Thyroid gland (tissue), 4 donors: ENCODE results near the gene KRTAP5-6. TPM values are rescaled to one million over a fixed set of nuclear protein-coding genes. Genes with fewer than 3 reads are reported as not detected.

Experiments used
- DNase-seq, 2 donors: peaks; one replicate each; pipeline ENCODE4 v3.0.0-alpha.2; 2019
- H3K27ac ChIP-seq, 3 donors: fragments of 200-600 bp; sonication (generic); 1 replicate in 2 of 3; 2 replicates in 1 of 3; pipeline ENCODE4 v1.5.1; 2016 to 2019; ENCODE audit warnings: mild to moderate bottlenecking in 1 of 3, moderate library complexity in 1 of 3
- H3K27me3 ChIP-seq: fragments of 200-600 bp; sonication (generic); one replicate; pipeline ENCODE4 v1.5.1; 2019
- H3K36me3 ChIP-seq, 2 donors: fragments of 200-600 bp; sonication (generic); one replicate each; pipeline ENCODE4 v1.5.1; 2016 to 2019
- H3K4me1 ChIP-seq, 2 donors: fragments of 200-600 bp; sonication (generic); one replicate each; pipeline ENCODE4 v1.5.1; 2017 to 2019
- H3K4me3 ChIP-seq, 3 donors: fragments of 200-600 bp; sonication (generic); replicated peaks in 1 of 3; 1 replicate in 2 of 3; 2 replicates in 1 of 3; pipeline ENCODE4 v1.5.1; 2016; ENCODE audit warnings: mild to moderate bottlenecking in 1 of 3
- H3K9me3 ChIP-seq: fragments of 200-600 bp; sonication (generic); one replicate; pipeline ENCODE4 v1.5.1; 2017
- CTCF ChIP-seq, 6 experiments: fragments of 200-600 bp in 3 of 6; fragments of 450-650 bp in 3 of 6; sonication (generic) in 3 of 6; IDR thresholded peaks; one replicate each; pipeline ENCODE4 v1.5.1; 2016 to 2019; ENCODE audit warnings: antibody characterized with exemption in 6 of 6, mild to moderate bottlenecking in 2 of 6, inconsistent platforms in 1 of 6, moderate library complexity in 1 of 6
- POLR2A ChIP-seq, 2 donors: fragments of 450-650 bp; IDR thresholded peaks; one replicate each; pipeline ENCODE4 v1.6.1; 2017; ENCODE audit warnings: antibody characterized with exemption in 2 of 2, mild to moderate bottlenecking in 2 of 2, moderate library complexity in 1 of 2
- WGBS, 2 donors: methylation state at CpG; one replicate each; pipeline ENCODE4 v1.1.5; 2017; 5-methylcytosine and 5-hydroxymethylcytosine counted together
- intact Hi-C: fragments of 100-400 bp; cut with DNase I; formaldehyde crosslinking; loops from one replicate; pipeline ENCODE4 v1.15.1; 2023
- total RNA-seq, 4 donors: library from RNA; depleted of rRNA; stranded (reverse); fragments of >200 nt; gene quantifications; one replicate each; pipeline ENCODE4 v1.2.3, GENCODE V29; 2016

KRTAP5-6 gene
- total RNA-seq, 4 donors from 2014 or later = not detected

GRCh38 chr11:1741741-1742140 is 44.7 kb downstream of the KRTAP5-6 start:
- TF ChIP-seq CTCF (IDR thresholded peaks at IDR 0.05) (no peak), POLR2A (IDR thresholded peaks at IDR 0.05) (no peak)
- Histone ChIP-seq H3K4me1 (no peaks in the 10 kb centered on the region), H3K27me3 (no peaks in the 10 kb centered on the region), H3K9me3 (no peaks in the 10 kb centered on the region), H3K4me3 (no peak overlapping the region), H3K27ac (no peak overlapping the region), H3K36me3 (no peaks in the 10 kb centered on the region)
- intact Hi-C loops = no loop called here
- no peak for DNase-seq
- WGBS, 2 donors = 70 to 85% methylated on average over 4 of the region's 4 CpGs

GRCh38 chr11:1742371-1742770 is 45.4 kb downstream of the KRTAP5-6 start:
- 64 to 76% methylated on average over 4 of the region's 4 CpGs for WGBS, 2 donors
- no peak overlapping the region for H3K4me3 ChIP-seq
- no peaks in the 10 kb centered on the region for H3K9me3 ChIP-seq
- no peak overlapping the region for H3K27ac ChIP-seq
- no peak for TF ChIP-seq POLR2A (IDR thresholded peaks at IDR 0.05)
- TF ChIP-seq CTCF (IDR thresholded peaks at IDR 0.05) = no peak
- intact Hi-C loops = no loop called here
- no peak for DNase-seq
- no peaks in the 10 kb centered on the region for H3K4me1 ChIP-seq
- no peaks in the 10 kb centered on the region for H3K27me3 ChIP-seq
- no peaks in the 10 kb centered on the region for H3K36me3 ChIP-seq

GRCh38 chr11:1742869-1743584 is 46.0 kb downstream of the KRTAP5-6 start:
- H3K4me3 ChIP-seq = no peak overlapping the region
- no peaks in the 10 kb centered on the region for H3K36me3 ChIP-seq
- no peak for TF ChIP-seq POLR2A (IDR thresholded peaks at IDR 0.05)
- no peak for TF ChIP-seq CTCF (IDR thresholded peaks at IDR 0.05)
- WGBS, 2 donors = 83 to 89% methylated on average over 3 of the region's 3 CpGs
- no peaks in the 10 kb centered on the region for H3K27me3 ChIP-seq
- no peak for DNase-seq
- intact Hi-C loops = no loop called here
- H3K4me1 ChIP-seq = no peaks in the 10 kb centered on the region
- no peaks in the 10 kb centered on the region for H3K9me3 ChIP-seq
- no peak overlapping the region for H3K27ac ChIP-seq

GRCh38 chr11:1743585-1744136 is 46.7 kb downstream of the KRTAP5-6 start:
- 82% methylated on average over 10 of the region's 10 CpGs for WGBS, 2 donors
- H3K9me3 ChIP-seq = no peaks in the 10 kb centered on the region
- H3K36me3 ChIP-seq = no peaks in the 10 kb centered on the region
- intact Hi-C loops = no loop called here
- no peak overlapping the region for H3K4me3 ChIP-seq
- TF ChIP-seq CTCF (IDR thresholded peaks at IDR 0.05) (no peak), POLR2A (IDR thresholded peaks at IDR 0.05) (no peak)
- H3K27ac ChIP-seq = no peak overlapping the region
- no peak for DNase-seq
- no peaks in the 10 kb centered on the region for H3K27me3 ChIP-seq
- no peaks in the 10 kb centered on the region for H3K4me1 ChIP-seq

GRCh38 chr11:1744137-1744886 is 47.3 kb downstream of the KRTAP5-6 start:
- Histone ChIP-seq H3K27ac (no peak overlapping the region), H3K27me3 (no peaks in the 10 kb centered on the region), H3K9me3 (no peaks in the 10 kb centered on the region), H3K4me1 (peaks cover 0 to 4% of the 10 kb centered on the region in 2 donors), H3K36me3 (no peaks in the 10 kb centered on the region), H3K4me3 (no peak overlapping the region)
- intact Hi-C loops = no loop called here
- 66 to 70% methylated on average over 23 of the region's 23 CpGs for WGBS, 2 donors
- DNase-seq = no peak
- TF ChIP-seq POLR2A (IDR thresholded peaks at IDR 0.05) = no peak
